ENCODE results near the gene EFNB2.
A peak's percentile ranks its signal among the peaks of the same experiment; 100 is the strongest.

Gene EFNB2

GRCh38 chr13:106526738-106527444 lies 8.6 kb downstream of the EFNB2 start:
- no peak for DNase-seq (ENCODE audit: low read depth, low spot score)
- no peak overlapping the region for H3K4me3 ChIP-seq (ENCODE audit: low read depth, low read length)
- in situ Hi-C loops (cut with HindIII; ENCODE audit: low sequenced_read_pairs): no loop called here
- TF ChIP-seq, protein P1, sequence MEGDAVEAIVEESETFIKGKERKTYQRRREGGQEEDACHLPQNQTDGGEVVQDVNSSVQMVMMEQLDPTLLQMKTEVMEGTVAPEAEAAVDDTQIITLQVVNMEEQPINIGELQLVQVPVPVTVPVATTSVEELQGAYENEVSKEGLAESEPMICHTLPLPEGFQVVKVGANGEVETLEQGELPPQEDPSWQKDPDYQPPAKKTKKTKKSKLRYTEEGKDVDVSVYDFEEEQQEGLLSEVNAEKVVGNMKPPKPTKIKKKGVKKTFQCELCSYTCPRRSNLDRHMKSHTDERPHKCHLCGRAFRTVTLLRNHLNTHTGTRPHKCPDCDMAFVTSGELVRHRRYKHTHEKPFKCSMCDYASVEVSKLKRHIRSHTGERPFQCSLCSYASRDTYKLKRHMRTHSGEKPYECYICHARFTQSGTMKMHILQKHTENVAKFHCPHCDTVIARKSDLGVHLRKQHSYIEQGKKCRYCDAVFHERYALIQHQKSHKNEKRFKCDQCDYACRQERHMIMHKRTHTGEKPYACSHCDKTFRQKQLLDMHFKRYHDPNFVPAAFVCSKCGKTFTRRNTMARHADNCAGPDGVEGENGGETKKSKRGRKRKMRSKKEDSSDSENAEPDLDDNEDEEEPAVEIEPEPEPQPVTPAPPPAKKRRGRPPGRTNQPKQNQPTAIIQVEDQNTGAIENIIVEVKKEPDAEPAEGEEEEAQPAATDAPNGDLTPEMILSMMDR (IDR thresholded peaks at IDR 0.05; ENCODE audit: low read depth, low read length): no peak

- TF ChIP-seq, protein P1 (IDR thresholded peaks at IDR 0.05; ENCODE audit: low read depth, low read length): no peak
- H3K4me3 ChIP-seq (ENCODE audit: low read depth, low read length): no peak overlapping the region
- in situ Hi-C loops (cut with HindIII; ENCODE audit: low sequenced_read_pairs): no loop called here
- DNase-seq (ENCODE audit: low read depth, low spot score): no peak
Observed at GRCh38 chr13:106525865-106526264, 9.6 kb downstream of the EFNB2 start.

DNA sequence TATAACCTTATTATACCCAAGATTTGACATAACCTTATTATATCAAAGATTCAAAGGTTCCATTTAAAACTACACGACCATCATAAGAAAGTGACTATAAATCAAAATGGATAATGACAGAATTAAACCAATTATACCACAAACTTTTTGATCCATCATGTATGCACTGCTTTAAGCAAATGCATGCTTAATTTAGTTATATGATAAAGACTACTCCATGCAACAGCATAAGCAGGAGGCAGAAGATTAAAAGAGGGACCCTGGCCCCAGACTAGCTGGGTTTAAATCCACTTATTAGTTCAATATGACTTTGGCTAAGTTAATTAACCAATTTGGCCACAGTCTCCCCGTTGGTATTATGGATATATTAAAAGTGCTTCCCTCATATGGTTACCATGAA lies 11.4 kb downstream of the EFNB2 start:
- in situ Hi-C loops (cut with HindIII; ENCODE audit: low sequenced_read_pairs): no loop called here
- no peak for DNase-seq (ENCODE audit: low read depth, low spot score)
- no peak overlapping the region for H3K4me3 ChIP-seq (ENCODE audit: low read depth, low read length)
- TF ChIP-seq, protein P1 (IDR thresholded peaks at IDR 0.05; ENCODE audit: low read depth, low read length): no peak

GRCh38 chr13:106523576-106523975 lies 11.9 kb downstream of the EFNB2 start:
- TF ChIP-seq, protein P1 (IDR thresholded peaks at IDR 0.05; ENCODE audit: low read depth, low read length): no peak
- no peak overlapping the region for H3K4me3 ChIP-seq (ENCODE audit: low read depth, low read length)
- in situ Hi-C loops (cut with HindIII; ENCODE audit: low sequenced_read_pairs): no loop called here
- DNase-seq (ENCODE audit: low read depth, low spot score): peak; percentile 37

DNA sequence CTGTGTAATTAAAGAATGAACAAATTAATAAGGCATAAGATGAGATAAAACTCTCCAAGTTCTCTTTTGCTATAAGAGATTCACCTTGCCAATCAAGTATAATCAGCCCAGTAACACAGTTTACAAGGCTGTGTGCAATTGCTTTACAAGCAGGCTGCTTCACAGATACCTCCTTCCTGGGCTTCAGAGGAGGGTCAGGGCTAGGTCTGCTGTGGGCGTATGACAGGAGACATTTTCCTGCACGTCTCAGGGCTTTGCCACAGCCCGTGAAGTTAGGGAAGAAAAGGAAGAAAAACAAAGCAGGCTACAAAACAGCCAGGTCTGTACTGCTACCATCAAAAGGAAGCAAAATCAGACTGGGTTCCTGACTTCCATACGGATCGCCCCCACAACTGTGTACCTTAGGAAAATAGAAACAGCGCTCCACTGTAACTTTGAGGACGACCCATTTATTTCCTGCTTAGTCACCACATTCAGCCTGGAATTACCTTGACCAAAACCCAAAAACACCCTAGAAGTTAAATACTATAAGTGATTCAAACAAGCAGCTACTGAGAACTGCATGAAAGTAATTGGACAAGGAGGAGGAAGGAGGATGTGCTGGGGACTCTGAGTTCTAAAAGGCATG lies 12.4 kb downstream of the EFNB2 start:
- no peak for DNase-seq (ENCODE audit: low read depth, low spot score)
- TF ChIP-seq, protein P1 (IDR thresholded peaks at IDR 0.05; ENCODE audit: low read depth, low read length): no peak
- H3K4me3 ChIP-seq (ENCODE audit: low read depth, low read length): no peak overlapping the region
- in situ Hi-C loops (cut with HindIII; ENCODE audit: low sequenced_read_pairs): no loop called here

GRCh38 chr13:106522112-106522705 lies 13.3 kb downstream of the EFNB2 start:
- H3K4me3 ChIP-seq (ENCODE audit: low read depth, low read length): no peak overlapping the region
- no peak for DNase-seq (ENCODE audit: low read depth, low spot score)
- in situ Hi-C loops (cut with HindIII; ENCODE audit: low sequenced_read_pairs): no loop called here
- TF ChIP-seq, protein P1 (IDR thresholded peaks at IDR 0.05; ENCODE audit: low read depth, low read length): no peak

Data from astrocyte of the spinal cord (primary cell).